PC-9 (cell line): ENCODE results near the gene TMPRSS9. TPM values are rescaled to one million over a fixed set of nuclear protein-coding genes. Genes with fewer than 3 reads are reported as not detected.
A peak's percentile ranks its signal among the peaks of the same experiment; 100 is the strongest.

Experiments used
- BruUV-seq: library from RNA; stranded (reverse); fragments of 400-500 nt; replicated peaks from 2 replicates; lab custom pipeline; 2021; lab: Mats Ljungman, UMichigan
- CTCF ChIA-PET: fragments of 300-600 bp; sonication (Branson Sonifier 250); formaldehyde crosslinking; loops from one replicate; lab custom pipeline; 2022; ENCODE audit warnings: antibody characterized with exemption; lab: Charles Lee
- POLR2A ChIA-PET: fragments of 300-600 bp; sonication (Branson Sonifier 250); formaldehyde crosslinking; loops from one replicate; lab custom pipeline; 2022; ENCODE audit warnings: antibody characterized with exemption; ENCODE audit not compliant: unreplicated experiment; lab: Charles Lee
- DNase-seq, 2 experiments: peaks; one replicate each; pipeline versions ENCODE4 v3.0.0 to v3.0.0-alpha.2; 2015 to 2022; ENCODE audit warnings: mixed read lengths in 1 of 2
- H2AFZ ChIP-seq: fragments of 200-600 bp; sonication (generic); 2 replicates; pipeline ENCODE4 v1.8.1; 2017; ENCODE audit warnings: antibody characterized with exemption
- H3F3A ChIP-seq: fragments of 200-600 bp; sonication (generic); 2 replicates; pipeline ENCODE4 v1.8.1; 2017; ENCODE audit warnings: antibody characterized with exemption, mild to moderate bottlenecking, low read depth; ENCODE audit not compliant: insufficient read depth
- H3K27ac ChIP-seq: fragments of 200-600 bp; sonication (generic); 2 replicates; pipeline ENCODE4 v1.6.1; 2016; ENCODE audit warnings: mixed run types
- H3K27me3 ChIP-seq: fragments of 200-600 bp; sonication (generic); 2 replicates; pipeline ENCODE4 v1.6.1; 2016; ENCODE audit warnings: low read depth, mixed run types; ENCODE audit not compliant: insufficient read depth
- H3K36me3 ChIP-seq: fragments of 200-600 bp; sonication (generic); 2 replicates; pipeline ENCODE4 v1.6.1; 2016; ENCODE audit warnings: low read depth, mixed run types
- H3K4me1 ChIP-seq: fragments of 200-600 bp; sonication (generic); replicated peaks from 2 replicates; pipeline ENCODE4 v1.6.1; 2016; ENCODE audit warnings: mixed run types; ENCODE audit not compliant: insufficient read depth
- H3K4me2 ChIP-seq: fragments of 200-600 bp; sonication (generic); 2 replicates; pipeline ENCODE4 v1.6.1; 2017; ENCODE audit warnings: mixed run types
- H3K4me3 ChIP-seq: fragments of 200-600 bp; sonication (generic); 2 replicates; pipeline ENCODE4 v1.6.1; 2016; ENCODE audit warnings: mixed run types
- H3K79me2 ChIP-seq: fragments of 200-600 bp; sonication (generic); 2 replicates; pipeline ENCODE4 v1.6.1; 2017; ENCODE audit warnings: low read depth, mixed run types
- H3K9me2 ChIP-seq: fragments of 200-600 bp; sonication (generic); 2 replicates; pipeline ENCODE4 v1.8.1; 2017; ENCODE audit warnings: mild to moderate bottlenecking; ENCODE audit not compliant: insufficient read depth
- H3K9me3 ChIP-seq: fragments of 200-600 bp; sonication (generic); 2 replicates; pipeline ENCODE4 v1.8.1; 2016; ENCODE audit warnings: low read depth; ENCODE audit not compliant: insufficient read depth
- H4K20me1 ChIP-seq: fragments of 200-600 bp; sonication (generic); 2 replicates; pipeline ENCODE4 v1.8.1; 2017; ENCODE audit not compliant: insufficient read depth
- CTCF ChIP-seq: fragments of 200-600 bp; sonication (generic); conservative IDR thresholded peaks from 2 replicates; pipeline ENCODE4 v1.6.1; 2017; ENCODE audit warnings: mixed run types, antibody characterized with exemption, mild to moderate bottlenecking, moderate library complexity
- EZH2 ChIP-seq: fragments of 200-600 bp; sonication (generic); IDR thresholded peaks from 2 replicates; pipeline ENCODE4 v1.8.0; 2017; ENCODE audit warnings: antibody characterized with exemption, low read depth
- intact Hi-C: fragments of 100-400 bp; cut with micrococcal nuclease; formaldehyde crosslinking; loops from one replicate; pipeline ENCODE4 v1.10.0; 2022; ENCODE audit not compliant: unreplicated experiment
- total RNA-seq: library from RNA; stranded (reverse); gene quantifications from 2 replicates; pipeline ENCODE4 v1.2.3, GENCODE V29; 2021

Gene TMPRSS9
- total RNA-seq, 1 experiment from 2014 or later = 0.20 TPM

- H3F3A ChIP-seq = peaks cover 5% of the 10 kb centered on the region; the same call in 1 of the 2 replicates
- ChIA-PET POLR2A (no interaction called here), CTCF (no interaction called here)
- no peaks in the 10 kb centered on the region for H3K27me3 ChIP-seq
- no peaks in the 10 kb centered on the region for H3K79me2 ChIP-seq
- no peaks in the 10 kb centered on the region for H4K20me1 ChIP-seq
- no TSS peak for BruUV-seq
- no peak for DNase-seq
- no peak overlapping the region for H2AFZ ChIP-seq
- TF ChIP-seq CTCF (no peak), EZH2 (no peak)
- intact Hi-C loops = no loop called here
- no peak overlapping the region for H3K27ac ChIP-seq
- no peak overlapping the region for H3K4me3 ChIP-seq
- H3K9me3 ChIP-seq = no peaks in the 10 kb centered on the region
- H3K4me1 ChIP-seq = peaks cover 4% of the 10 kb centered on the region; the same call in 1 of the 2 replicates
- H3K4me2 ChIP-seq = no peak overlapping the region
- no peaks in the 10 kb centered on the region for H3K36me3 ChIP-seq
- no peaks in the 10 kb centered on the region for H3K9me2 ChIP-seq
Measured at GRCh38 chr19:2381148-2381820, 21.2 kb downstream of the TMPRSS9 start.

GRCh38 chr19:2382530-2383222 lies 22.6 kb downstream of the TMPRSS9 start:
- intact Hi-C loops = no loop called here
- Histone ChIP-seq H4K20me1 (no peaks in the 10 kb centered on the region), H2AFZ (no peak overlapping the region), H3K27me3 (no peaks in the 10 kb centered on the region), H3K4me3 (no peak overlapping the region), H3K9me2 (no peaks in the 10 kb centered on the region), H3K4me2 (no peak overlapping the region), H3K9me3 (no peaks in the 10 kb centered on the region), H3K79me2 (no peaks in the 10 kb centered on the region), H3F3A (0 out of 2 replicates have a peak, but pooled peaks cover 5% of the 10 kb centered on the region), H3K36me3 (no peaks in the 10 kb centered on the region), H3K4me1 (peaks cover 4% of the 10 kb centered on the region; the same call in 1 of the 2 replicates), H3K27ac (no peak overlapping the region)
- POLR2A ChIA-PET = interaction anchor here (0.6 kb wide), 1 partner anchor 806 kb away, joined by 3 read pairs; no protein-coding TSS in a partner anchor
- no TSS peak for BruUV-seq
- CTCF ChIA-PET = no interaction called here
- no peak for TF ChIP-seq EZH2
- TF ChIP-seq CTCF = no peak
- DNase-seq = no peak

GRCh38 chr19:2385053-2385721 lies 25.1 kb downstream of the TMPRSS9 start:
- peaks cover 4% of the 10 kb centered on the region; the same call in 1 of the 2 replicates for H3K4me1 ChIP-seq
- intact Hi-C loops = no loop called here

More at GRCh38 chr19:2385053-2385721, 25.1 kb downstream of the TMPRSS9 start:
- peak overlapping the region; percentile 14; the same call in 1 of the 2 replicates for H3K4me3 ChIP-seq
- POLR2A ChIA-PET = no interaction called here
- no peak overlapping the region for H3K27ac ChIP-seq
- peak overlapping the region; percentile 66 for H3K4me2 ChIP-seq
- H3F3A ChIP-seq = 0 out of 2 replicates have a peak, but pooled peaks cover 5% of the 10 kb centered on the region
- no peaks in the 10 kb centered on the region for H4K20me1 ChIP-seq
- CTCF ChIA-PET = no interaction called here
- peak overlapping the region; percentile 41; the same call in 1 of the 2 replicates for H2AFZ ChIP-seq
- no peaks in the 10 kb centered on the region for H3K27me3 ChIP-seq
- no peak for TF ChIP-seq EZH2
- no peak for TF ChIP-seq CTCF
- DNase-seq = peak; percentile 54 to 81
- H3K9me2 ChIP-seq = no peaks in the 10 kb centered on the region
- no peaks in the 10 kb centered on the region for H3K36me3 ChIP-seq
- H3K79me2 ChIP-seq = no peaks in the 10 kb centered on the region
- H3K9me3 ChIP-seq = no peaks in the 10 kb centered on the region
- BruUV-seq = no TSS peak
